HepG2 (cell line): Measurements from ENCODE around the gene SMO. TPM values are rescaled to one million over a fixed set of nuclear protein-coding genes. Genes with fewer than 3 reads are reported as not detected.

ENCODE experiments used
- FOXP1 ChIP-seq, 2 experiments: fragments of 450-650 bp in 1 of 2; IDR thresholded peaks; 2 replicates each; pipeline ENCODE4 v1.6.1; 2017 to 2018; ENCODE audit warnings: antibody characterized with exemption in 1 of 2
- IRF2 ChIP-seq: IDR thresholded peaks from 2 replicates; pipeline ENCODE4 v1.6.1; 2018; ENCODE audit warnings: missing genetic modification reagents, missing compliant biosample characterization
- KLF6 ChIP-seq: IDR thresholded peaks from 2 replicates; pipeline ENCODE4 v1.8.0; 2016; ENCODE audit warnings: missing biosample characterization, missing genetic modification reagents
- MIER3 ChIP-seq: IDR thresholded peaks from 2 replicates; pipeline ENCODE4 v1.6.1; 2016; ENCODE audit warnings: missing compliant biosample characterization, borderline replicate concordance
- NPAS2 ChIP-seq: sonication (generic); formaldehyde crosslinking; IDR thresholded peaks from 2 replicates; pipeline ENCODE4 v1.8.0; 2022; ENCODE audit warnings: mild to moderate bottlenecking, missing genetic modification reagents, borderline replicate concordance
- RXRA ChIP-seq: sonication (generic); formaldehyde crosslinking; IDR thresholded peaks from 2 replicates; pipeline ENCODE4 v1.5.1; 2020; ENCODE audit warnings: missing genetic modification reagents
- YY1 ChIP-seq: IDR thresholded peaks from 2 replicates; pipeline ENCODE4 v1.6.1; 2011; ENCODE audit warnings: low read length, low read depth, moderate library complexity, mild to moderate bottlenecking; ENCODE audit not compliant: insufficient read depth, insufficient replicate concordance
- ZNF160 ChIP-seq: sonication (generic); formaldehyde crosslinking; IDR thresholded peaks from 2 replicates; pipeline ENCODE4 v1.8.0; 2022; ENCODE audit warnings: mild to moderate bottlenecking, inconsistent platforms, missing genetic modification reagents
- ZNF430 ChIP-seq: sonication (generic); formaldehyde crosslinking; IDR thresholded peaks from 2 replicates; pipeline ENCODE4 v1.9.0; 2021; ENCODE audit warnings: mild to moderate bottlenecking, missing genetic modification reagents
- ZNF562 ChIP-seq: sonication (generic); formaldehyde crosslinking; IDR thresholded peaks from 2 replicates; pipeline ENCODE4 v1.8.0; 2022; ENCODE audit warnings: missing genetic modification reagents, borderline replicate concordance
- ZNF788 ChIP-seq: sonication (generic); formaldehyde crosslinking; IDR thresholded peaks from 2 replicates; pipeline ENCODE4 v1.5.0; 2020; ENCODE audit warnings: mild to moderate bottlenecking, missing genetic modification reagents, borderline replicate concordance
- ZNF883 ChIP-seq: sonication (generic); formaldehyde crosslinking; IDR thresholded peaks from 2 replicates; pipeline ENCODE4 v1.5.1; 2020; ENCODE audit warnings: mild to moderate bottlenecking, missing genetic modification reagents; ENCODE audit errors: not compliant biosample characterization
- polyA plus RNA-seq, 8 experiments: library from polyadenylated mRNA; depleted of rRNA in 3 of 8; stranded (reverse) in 7 of 8; unstranded in 1 of 8; fragments of >200 nt; fragmentation: Illumina TruSeq in 4 of 8; extraction: Trizol in 4 of 8; gene quantifications; 2 replicates each; pipeline versions ENCODE4 v1.2.1 to v1.2.3, GENCODE V29; 2011 to 2016; ENCODE audit warnings: low read depth in 4 of 8, missing spikeins in 1 of 8, mixed read lengths in 1 of 8; ENCODE audit not compliant: insufficient read depth in 1 of 8
- total RNA-seq, 5 experiments: library from RNA; depleted of rRNA; stranded (reverse); fragments of >200 nt; fragmentation: Illumina TruSeq; extraction: Trizol; gene quantifications; 2 replicates each; pipeline ENCODE4 v1.2.3, GENCODE V29; 2016; ENCODE audit warnings: low read depth in 1 of 5
- TF ChIP-seq, protein P1 (sequence below): sonication (generic); formaldehyde crosslinking; IDR thresholded peaks from 2 replicates; pipeline ENCODE4 v1.4.0; 2020; ENCODE audit warnings: low read depth, mild to moderate bottlenecking, missing genetic modification reagents
- TF ChIP-seq, protein P2 (sequence below): sonication (generic); formaldehyde crosslinking; IDR thresholded peaks from 2 replicates; pipeline ENCODE4 v1.5.0; 2020; ENCODE audit warnings: missing genetic modification reagents
- TF ChIP-seq, protein P3 (sequence below): sonication (generic); formaldehyde crosslinking; IDR thresholded peaks from 2 replicates; pipeline ENCODE4 v1.8.1; 2022; ENCODE audit warnings: low read depth, mild to moderate bottlenecking, missing genetic modification reagents
- TF ChIP-seq, protein P4 (sequence below): IDR thresholded peaks from 2 replicates; pipeline ENCODE4 v1.6.1; 2016; ENCODE audit warnings: missing biosample characterization, missing genetic modification reagents, low read depth
- TF ChIP-seq, protein P5 (sequence below): sonication (generic); formaldehyde crosslinking; IDR thresholded peaks from 2 replicates; pipeline ENCODE4 v1.4.0; 2020; ENCODE audit warnings: mild to moderate bottlenecking, missing genetic modification reagents
- TF ChIP-seq, protein P6 (sequence below): sonication (generic); formaldehyde crosslinking; IDR thresholded peaks from 2 replicates; pipeline ENCODE4 v1.5.0; 2020; ENCODE audit warnings: missing genetic modification reagents, mild to moderate bottlenecking, borderline replicate concordance
- TF ChIP-seq, protein P7 (sequence below): sonication (generic); formaldehyde crosslinking; IDR thresholded peaks from 2 replicates; pipeline ENCODE4 v1.8.0; 2022; ENCODE audit warnings: mild to moderate bottlenecking, missing genetic modification reagents

The SMO gene
- total and polyA plus RNA-seq, 2 of the 13 experiments (the other 11 are each of a cell fraction or from before 2014, with no cell fraction given): 23.8 to 32.3 TPM

DNA sequence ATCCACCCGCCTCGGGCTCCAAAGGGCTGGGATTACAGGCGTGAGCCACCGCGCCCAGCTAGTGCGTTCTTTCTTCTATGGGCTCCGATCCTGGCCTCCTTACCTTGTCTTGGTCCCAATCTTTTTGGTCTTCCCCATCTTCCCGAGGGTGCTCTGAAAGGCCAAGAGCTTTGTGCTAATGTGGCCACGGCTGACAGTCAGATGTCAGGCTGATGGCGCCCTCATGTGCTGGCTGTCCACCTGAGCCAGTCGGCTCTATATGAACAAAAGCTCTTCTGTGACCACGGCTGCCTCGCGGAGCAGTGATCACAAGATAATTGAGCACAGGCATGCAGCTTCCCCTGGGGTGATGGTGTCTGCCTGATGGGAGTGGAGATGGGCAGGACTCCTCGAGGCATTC is 25.4 kb downstream of the SMO start (continued):
- TF ChIP-seq ZNF788 (CRISPR knock-in tag): peak; percentile 67; the same call in 1 of the 2 replicates
- TF ChIP-seq, protein P1, sequence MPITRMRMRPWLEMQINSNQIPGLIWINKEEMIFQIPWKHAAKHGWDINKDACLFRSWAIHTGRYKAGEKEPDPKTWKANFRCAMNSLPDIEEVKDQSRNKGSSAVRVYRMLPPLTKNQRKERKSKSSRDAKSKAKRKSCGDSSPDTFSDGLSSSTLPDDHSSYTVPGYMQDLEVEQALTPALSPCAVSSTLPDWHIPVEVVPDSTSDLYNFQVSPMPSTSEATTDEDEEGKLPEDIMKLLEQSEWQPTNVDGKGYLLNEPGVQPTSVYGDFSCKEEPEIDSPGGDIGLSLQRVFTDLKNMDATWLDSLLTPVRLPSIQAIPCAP: no peak
- TF ChIP-seq, protein P2, sequence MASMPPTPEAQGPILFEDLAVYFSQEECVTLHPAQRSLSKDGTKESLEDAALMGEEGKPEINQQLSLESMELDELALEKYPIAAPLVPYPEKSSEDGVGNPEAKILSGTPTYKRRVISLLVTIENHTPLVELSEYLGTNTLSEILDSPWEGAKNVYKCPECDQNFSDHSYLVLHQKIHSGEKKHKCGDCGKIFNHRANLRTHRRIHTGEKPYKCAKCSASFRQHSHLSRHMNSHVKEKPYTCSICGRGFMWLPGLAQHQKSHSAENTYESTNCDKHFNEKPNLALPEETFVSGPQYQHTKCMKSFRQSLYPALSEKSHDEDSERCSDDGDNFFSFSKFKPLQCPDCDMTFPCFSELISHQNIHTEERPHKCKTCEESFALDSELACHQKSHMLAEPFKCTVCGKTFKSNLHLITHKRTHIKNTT (CRISPR knock-in tag): no peak
- no peak for TF ChIP-seq NPAS2 (CRISPR knock-in tag)
- peak; percentile 24; the same call in 1 of the 2 replicates for TF ChIP-seq MIER3 (CRISPR knock-in tag)
- TF ChIP-seq YY1: no peak
- TF ChIP-seq ZNF430 (CRISPR knock-in tag): no peak
- TF ChIP-seq, protein P3, sequence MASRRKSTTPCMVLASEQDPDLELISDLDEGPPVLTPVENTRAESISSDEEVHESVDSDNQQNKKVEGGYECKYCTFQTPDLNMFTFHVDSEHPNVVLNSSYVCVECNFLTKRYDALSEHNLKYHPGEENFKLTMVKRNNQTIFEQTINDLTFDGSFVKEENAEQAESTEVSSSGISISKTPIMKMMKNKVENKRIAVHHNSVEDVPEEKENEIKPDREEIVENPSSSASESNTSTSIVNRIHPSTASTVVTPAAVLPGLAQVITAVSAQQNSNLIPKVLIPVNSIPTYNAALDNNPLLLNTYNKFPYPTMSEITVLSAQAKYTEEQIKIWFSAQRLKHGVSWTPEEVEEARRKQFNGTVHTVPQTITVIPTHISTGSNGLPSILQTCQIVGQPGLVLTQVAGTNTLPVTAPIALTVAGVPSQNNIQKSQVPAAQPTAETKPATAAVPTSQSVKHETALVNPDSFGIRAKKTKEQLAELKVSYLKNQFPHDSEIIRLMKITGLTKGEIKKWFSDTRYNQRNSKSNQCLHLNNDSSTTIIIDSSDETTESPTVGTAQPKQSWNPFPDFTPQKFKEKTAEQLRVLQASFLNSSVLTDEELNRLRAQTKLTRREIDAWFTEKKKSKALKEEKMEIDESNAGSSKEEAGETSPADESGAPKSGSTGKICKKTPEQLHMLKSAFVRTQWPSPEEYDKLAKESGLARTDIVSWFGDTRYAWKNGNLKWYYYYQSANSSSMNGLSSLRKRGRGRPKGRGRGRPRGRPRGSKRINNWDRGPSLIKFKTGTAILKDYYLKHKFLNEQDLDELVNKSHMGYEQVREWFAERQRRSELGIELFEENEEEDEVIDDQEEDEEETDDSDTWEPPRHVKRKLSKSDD (CRISPR knock-in tag): no peak; the same call in 1 of the 2 replicates
- TF ChIP-seq, protein P4, sequence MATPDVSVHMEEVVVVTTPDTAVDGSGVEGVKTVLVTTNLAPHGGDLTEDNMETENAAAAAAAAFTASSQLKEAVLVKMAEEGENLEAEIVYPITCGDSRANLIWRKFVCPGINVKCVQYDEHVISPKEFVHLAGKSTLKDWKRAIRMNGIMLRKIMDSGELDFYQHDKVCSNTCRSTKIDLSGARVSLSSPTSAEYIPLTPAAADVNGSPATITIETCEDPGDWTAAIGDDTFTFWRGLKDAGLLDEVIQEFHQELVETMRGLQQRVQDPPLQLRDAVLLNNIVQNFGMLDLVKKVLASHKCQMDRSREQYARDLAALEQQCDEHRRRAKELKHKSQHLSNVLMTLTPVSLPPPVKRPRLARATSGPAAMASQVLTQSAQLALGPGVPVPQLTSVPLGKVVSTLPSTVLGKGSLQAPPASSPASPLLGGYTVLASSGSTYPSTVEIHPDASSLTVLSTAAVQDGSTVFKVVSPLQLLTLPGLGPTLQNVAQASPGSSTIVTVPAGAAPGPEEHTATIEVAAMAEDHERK: no peak
- peak; percentile 33 for TF ChIP-seq ZNF883 (CRISPR knock-in tag)
- TF ChIP-seq, protein P5, sequence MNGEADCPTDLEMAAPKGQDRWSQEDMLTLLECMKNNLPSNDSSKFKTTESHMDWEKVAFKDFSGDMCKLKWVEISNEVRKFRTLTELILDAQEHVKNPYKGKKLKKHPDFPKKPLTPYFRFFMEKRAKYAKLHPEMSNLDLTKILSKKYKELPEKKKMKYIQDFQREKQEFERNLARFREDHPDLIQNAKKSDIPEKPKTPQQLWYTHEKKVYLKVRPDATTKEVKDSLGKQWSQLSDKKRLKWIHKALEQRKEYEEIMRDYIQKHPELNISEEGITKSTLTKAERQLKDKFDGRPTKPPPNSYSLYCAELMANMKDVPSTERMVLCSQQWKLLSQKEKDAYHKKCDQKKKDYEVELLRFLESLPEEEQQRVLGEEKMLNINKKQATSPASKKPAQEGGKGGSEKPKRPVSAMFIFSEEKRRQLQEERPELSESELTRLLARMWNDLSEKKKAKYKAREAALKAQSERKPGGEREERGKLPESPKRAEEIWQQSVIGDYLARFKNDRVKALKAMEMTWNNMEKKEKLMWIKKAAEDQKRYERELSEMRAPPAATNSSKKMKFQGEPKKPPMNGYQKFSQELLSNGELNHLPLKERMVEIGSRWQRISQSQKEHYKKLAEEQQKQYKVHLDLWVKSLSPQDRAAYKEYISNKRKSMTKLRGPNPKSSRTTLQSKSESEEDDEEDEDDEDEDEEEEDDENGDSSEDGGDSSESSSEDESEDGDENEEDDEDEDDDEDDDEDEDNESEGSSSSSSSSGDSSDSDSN (CRISPR knock-in tag): no peak
- no peak for TF ChIP-seq ZNF562 (CRISPR knock-in tag)
- TF ChIP-seq IRF2 (CRISPR knock-in tag): no peak
- TF ChIP-seq KLF6 (CRISPR knock-in tag): no peak
- no peak for TF ChIP-seq RXRA (CRISPR knock-in tag)
- TF ChIP-seq FOXP1 (IDR thresholded peaks at IDR 0.05): no peak
- TF ChIP-seq FOXP1 (CRISPR knock-in tag; IDR thresholded peaks at IDR 0.05): no peak
- TF ChIP-seq, protein P6, sequence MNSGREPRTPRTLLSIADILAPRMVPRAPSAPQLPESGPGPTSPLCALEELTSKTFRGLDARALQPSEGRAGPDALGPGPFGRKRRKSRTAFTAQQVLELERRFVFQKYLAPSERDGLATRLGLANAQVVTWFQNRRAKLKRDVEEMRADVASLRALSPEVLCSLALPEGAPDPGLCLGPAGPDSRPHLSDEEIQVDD (CRISPR knock-in tag): no peak
- TF ChIP-seq ZNF160 (CRISPR knock-in tag): no peak
- TF ChIP-seq, protein P7, sequence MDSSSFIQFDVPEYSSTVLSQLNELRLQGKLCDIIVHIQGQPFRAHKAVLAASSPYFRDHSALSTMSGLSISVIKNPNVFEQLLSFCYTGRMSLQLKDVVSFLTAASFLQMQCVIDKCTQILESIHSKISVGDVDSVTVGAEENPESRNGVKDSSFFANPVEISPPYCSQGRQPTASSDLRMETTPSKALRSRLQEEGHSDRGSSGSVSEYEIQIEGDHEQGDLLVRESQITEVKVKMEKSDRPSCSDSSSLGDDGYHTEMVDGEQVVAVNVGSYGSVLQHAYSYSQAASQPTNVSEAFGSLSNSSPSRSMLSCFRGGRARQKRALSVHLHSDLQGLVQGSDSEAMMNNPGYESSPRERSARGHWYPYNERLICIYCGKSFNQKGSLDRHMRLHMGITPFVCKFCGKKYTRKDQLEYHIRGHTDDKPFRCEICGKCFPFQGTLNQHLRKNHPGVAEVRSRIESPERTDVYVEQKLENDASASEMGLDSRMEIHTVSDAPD (CRISPR knock-in tag): no peak
